HepG2 (cell line): ENCODE measurements around the gene ZFPM1. TPM values are rescaled to one million over a fixed set of nuclear protein-coding genes. Genes with fewer than 3 reads are reported as not detected.
A peak's percentile ranks its signal among the peaks of the same experiment; 100 is the strongest.

Source experiments
- ATF1 ChIP-seq: IDR thresholded peaks from 2 replicates; pipeline ENCODE4 v1.6.1; 2016; ENCODE audit warnings: mild to moderate bottlenecking, control low read depth
- BORCS8-MEF2B ChIP-seq: sonication (generic); formaldehyde crosslinking; IDR thresholded peaks from 2 replicates; pipeline ENCODE4 v1.8.0; 2022; ENCODE audit warnings: mild to moderate bottlenecking, missing genetic modification reagents
- FOXP4 ChIP-seq: sonication (generic); formaldehyde crosslinking; IDR thresholded peaks from 2 replicates; pipeline ENCODE4 v1.4.0; 2020; ENCODE audit warnings: missing genetic modification reagents
- HOXA3 ChIP-seq: sonication (generic); formaldehyde crosslinking; IDR thresholded peaks from 2 replicates; pipeline ENCODE4 v1.5.0; 2020; ENCODE audit warnings: missing genetic modification reagents
- HOXD1 ChIP-seq: sonication (generic); formaldehyde crosslinking; IDR thresholded peaks from 2 replicates; pipeline ENCODE4 v1.5.0; 2020; ENCODE audit warnings: missing genetic modification reagents
- IKZF5 ChIP-seq: IDR thresholded peaks from 2 replicates; pipeline ENCODE4 v1.6.1; 2018; ENCODE audit warnings: missing genetic modification reagents, mild to moderate bottlenecking, missing compliant biosample characterization
- ISX ChIP-seq: sonication (generic); formaldehyde crosslinking; conservative IDR thresholded peaks from 2 replicates; pipeline ENCODE4 v1.5.0; 2020; ENCODE audit warnings: missing genetic modification reagents
- LBX2 ChIP-seq: sonication (generic); formaldehyde crosslinking; IDR thresholded peaks from 2 replicates; pipeline ENCODE4 v1.5.0; 2020; ENCODE audit warnings: missing genetic modification reagents, mild to moderate bottlenecking, borderline replicate concordance
- MTA3 ChIP-seq: sonication (generic); formaldehyde crosslinking; IDR thresholded peaks from 2 replicates; pipeline ENCODE4 v1.4.0; 2020; ENCODE audit warnings: missing genetic modification reagents
- MXD1 ChIP-seq: sonication (generic); formaldehyde crosslinking; IDR thresholded peaks from 2 replicates; pipeline ENCODE4 v1.4.0; 2020; ENCODE audit warnings: mild to moderate bottlenecking, missing genetic modification reagents
- MYC ChIP-seq: sonication (generic); formaldehyde crosslinking; IDR thresholded peaks from 2 replicates; pipeline ENCODE4 v1.9.0; 2021; ENCODE audit warnings: missing genetic modification reagents, borderline replicate concordance
- NKX3-1 ChIP-seq: sonication (generic); formaldehyde crosslinking; IDR thresholded peaks from 2 replicates; pipeline ENCODE4 v1.5.0; 2020; ENCODE audit warnings: missing genetic modification reagents
- POLR2AphosphoS5 ChIP-seq: IDR thresholded peaks from 2 replicates; pipeline ENCODE4 v1.6.1; 2012; ENCODE audit warnings: low read depth, low read length
- SALL2 ChIP-seq: sonication (generic); formaldehyde crosslinking; IDR thresholded peaks from 2 replicates; pipeline ENCODE4 v1.8.1; 2023; ENCODE audit warnings: mild to moderate bottlenecking, missing genetic modification reagents, inconsistent platforms
- TMF1 ChIP-seq: sonication (generic); formaldehyde crosslinking; IDR thresholded peaks from 2 replicates; pipeline ENCODE4 v1.8.1; 2022; ENCODE audit warnings: low read depth, missing genetic modification reagents
- U2AF2 ChIP-seq: fragments of 200-400 bp; formaldehyde crosslinking; IDR thresholded peaks from 2 replicates; pipeline ENCODE4 v1.6.1; 2017; ENCODE audit warnings: low read depth, mild to moderate bottlenecking, low read length
- ZC3H13 ChIP-seq: sonication (generic); formaldehyde crosslinking; IDR thresholded peaks from 2 replicates; pipeline ENCODE4 v1.8.1; 2023; ENCODE audit warnings: mild to moderate bottlenecking, missing genetic modification reagents, moderate library complexity
- ZMAT3 ChIP-seq: sonication (generic); formaldehyde crosslinking; conservative IDR thresholded peaks from 2 replicates; pipeline ENCODE4 v1.7.0; 2021; ENCODE audit warnings: missing genetic modification reagents
- ZMYM2 ChIP-seq: sonication (generic); formaldehyde crosslinking; IDR thresholded peaks from 2 replicates; pipeline ENCODE4 v1.8.0; 2022; ENCODE audit warnings: mild to moderate bottlenecking, missing genetic modification reagents
- ZNF160 ChIP-seq: sonication (generic); formaldehyde crosslinking; IDR thresholded peaks from 2 replicates; pipeline ENCODE4 v1.8.0; 2022; ENCODE audit warnings: mild to moderate bottlenecking, inconsistent platforms, missing genetic modification reagents
- ZNF263 ChIP-seq: sonication (generic); formaldehyde crosslinking; IDR thresholded peaks from 2 replicates; pipeline ENCODE4 v1.4.0; 2020; ENCODE audit warnings: missing genetic modification reagents
- ZNF333 ChIP-seq: sonication (generic); formaldehyde crosslinking; IDR thresholded peaks from 2 replicates; pipeline ENCODE4 v1.4.0; 2020; ENCODE audit warnings: mild to moderate bottlenecking, missing genetic modification reagents, borderline replicate concordance
- ZNF607 ChIP-seq: sonication (generic); formaldehyde crosslinking; IDR thresholded peaks from 2 replicates; pipeline ENCODE4 v1.5.1; 2020; ENCODE audit warnings: missing genetic modification reagents, mild to moderate bottlenecking, borderline replicate concordance
- ZSCAN12 ChIP-seq: sonication (generic); formaldehyde crosslinking; IDR thresholded peaks from 2 replicates; pipeline ENCODE4 v1.9.0; 2021; ENCODE audit warnings: mild to moderate bottlenecking, missing genetic modification reagents
- polyA plus RNA-seq, 8 experiments: library from polyadenylated mRNA; depleted of rRNA in 3 of 8; stranded (reverse) in 7 of 8; unstranded in 1 of 8; fragments of >200 nt; fragmentation: Illumina TruSeq in 4 of 8; extraction: Trizol in 4 of 8; gene quantifications; 2 replicates each; pipeline versions ENCODE4 v1.2.1 to v1.2.3, GENCODE V29; 2011 to 2016; ENCODE audit warnings: low read depth in 4 of 8, missing spikeins in 1 of 8, mixed read lengths in 1 of 8; ENCODE audit not compliant: insufficient read depth in 1 of 8
- total RNA-seq, 5 experiments: library from RNA; depleted of rRNA; stranded (reverse); fragments of >200 nt; fragmentation: Illumina TruSeq; extraction: Trizol; gene quantifications; 2 replicates each; pipeline ENCODE4 v1.2.3, GENCODE V29; 2016; ENCODE audit warnings: low read depth in 1 of 5
- TF ChIP-seq, protein P1 (sequence below): sonication (generic); formaldehyde crosslinking; IDR thresholded peaks from 2 replicates; pipeline ENCODE4 v1.8.0; 2022; ENCODE audit warnings: missing genetic modification reagents, mild to moderate bottlenecking, inconsistent platforms, borderline replicate concordance
- TF ChIP-seq, protein P2 (sequence below): IDR thresholded peaks from 2 replicates; pipeline ENCODE4 v1.6.1; 2012; ENCODE audit warnings: inconsistent platforms

ZFPM1 gene
- total and polyA plus RNA-seq, 2 of the 13 experiments (the other 11 are each of a cell fraction or from before 2014, with no cell fraction given): 1.3 to 3.8 TPM

DNA sequence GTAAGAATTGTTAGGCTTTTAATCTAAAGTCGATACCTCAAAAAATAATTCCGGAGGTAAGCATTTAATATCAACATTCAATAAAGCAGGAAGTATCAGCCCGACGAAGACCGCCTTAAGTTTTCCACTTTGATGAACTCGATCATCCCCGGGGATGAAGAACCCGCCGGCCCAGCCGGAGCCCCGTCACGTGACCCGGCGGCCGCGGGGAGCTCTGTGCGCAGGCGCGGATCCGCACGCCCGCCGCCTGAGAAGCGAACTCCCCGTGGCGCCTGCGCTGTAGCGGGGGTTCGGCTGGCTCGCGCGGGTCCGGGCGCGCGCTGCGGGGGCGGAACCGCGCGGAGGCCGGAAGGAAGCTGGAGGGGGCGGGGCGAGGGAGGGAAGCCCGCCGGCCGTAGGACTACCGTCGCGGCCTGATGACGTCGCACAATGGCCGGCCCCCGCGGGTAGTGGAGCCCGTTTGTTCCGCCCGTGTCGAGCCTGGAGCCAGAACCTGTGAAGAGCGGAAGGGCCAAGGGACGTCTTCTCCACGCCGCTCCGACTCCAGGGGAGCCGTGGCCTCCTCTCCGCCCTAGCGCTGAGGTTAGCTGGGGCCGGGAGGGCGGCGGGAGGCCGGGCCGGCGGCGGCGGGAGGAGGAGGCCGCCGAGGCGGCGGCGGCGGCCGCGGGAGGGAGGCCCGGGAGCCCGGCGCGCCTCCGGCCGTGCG is 117.1 kb downstream of the ZFPM1 start, which contains the start of gene ZC3H18 (continued):
- TF ChIP-seq BORCS8-MEF2B (CRISPR knock-in tag) (peak; percentile 71; the same call in 1 of the 2 replicates), ZMAT3 (CRISPR knock-in tag) (peak; percentile 79; the same call in 1 of the 2 replicates), SALL2 (CRISPR knock-in tag) (peak; percentile 92), HOXD1 (peak; percentile 76; the same call in 1 of the 2 replicates), HOXA3 (peak; percentile 98), MXD1 (CRISPR knock-in tag) (peak; percentile 9), ZMYM2 (CRISPR knock-in tag) (no peak), IKZF5 (CRISPR knock-in tag) (peak; percentile 58; the same call in 1 of the 2 replicates), U2AF2 (no peak), ZNF333 (CRISPR knock-in tag) (no peak; the same call in none of the 2 replicates), TMF1 (CRISPR knock-in tag) (no peak), ZNF607 (CRISPR knock-in tag) (no peak; the same call in 1 of the 2 replicates), MTA3 (CRISPR knock-in tag) (no peak), ZSCAN12 (peak; percentile 23; the same call in 1 of the 2 replicates), ISX (CRISPR knock-in tag) (peak; percentile 80; the same call in 1 of the 2 replicates), LBX2 (CRISPR knock-in tag) (0 out of 2 replicates have a peak, but pooled peaks have one; percentile 28), ATF1 (CRISPR knock-in tag) (peak; percentile 93), FOXP4 (CRISPR knock-in tag) (no peak), ZNF160 (CRISPR knock-in tag) (peak; percentile 53; the same call in 1 of the 2 replicates), ZNF263 (CRISPR knock-in tag) (peak; percentile 41), POLR2AphosphoS5 (peak; percentile 92), NKX3-1 (CRISPR knock-in tag) (no peak), ZC3H13 (no peak), MYC (CRISPR knock-in tag) (peak; percentile 65)
- TF ChIP-seq, protein P1, sequence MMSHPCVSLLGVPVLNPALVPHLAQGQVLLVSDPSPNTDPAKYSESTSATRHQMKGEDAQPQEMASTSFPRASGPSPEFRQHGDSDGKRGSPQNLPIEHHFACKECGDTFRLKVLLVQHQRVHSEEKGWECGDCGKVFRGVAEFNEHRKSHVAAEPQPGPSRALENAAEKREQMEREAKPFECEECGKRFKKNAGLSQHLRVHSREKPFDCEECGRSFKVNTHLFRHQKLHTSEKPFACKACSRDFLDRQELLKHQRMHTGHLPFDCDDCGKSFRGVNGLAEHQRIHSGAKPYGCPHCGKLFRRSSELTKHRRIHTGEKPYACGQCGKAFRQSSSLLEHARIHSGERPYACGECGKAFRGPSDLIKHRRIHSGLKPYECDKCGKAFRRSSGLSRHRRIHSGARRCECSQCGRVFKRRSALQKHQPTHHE (CRISPR knock-in tag): peak; percentile 68; the same call in 1 of the 2 replicates
- TF ChIP-seq, protein P2, sequence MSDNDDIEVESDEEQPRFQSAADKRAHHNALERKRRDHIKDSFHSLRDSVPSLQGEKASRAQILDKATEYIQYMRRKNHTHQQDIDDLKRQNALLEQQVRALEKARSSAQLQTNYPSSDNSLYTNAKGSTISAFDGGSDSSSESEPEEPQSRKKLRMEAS: peak; percentile 75
